WI38 (cell line): ENCODE measurements around the gene SUFU.

ENCODE experiments used
- H3K4me3 ChIP-seq: 2 replicates; pipeline ENCODE4 v1.5.1; 2011; ENCODE audit warnings: low read depth, mild to moderate bottlenecking, control low read depth, low read length
- CTCF ChIP-seq: IDR thresholded peaks from 2 replicates; pipeline ENCODE4 v1.5.1; 2012; ENCODE audit warnings: low read depth, mild to moderate bottlenecking, control low read depth, low read length

Gene SUFU

DNA sequence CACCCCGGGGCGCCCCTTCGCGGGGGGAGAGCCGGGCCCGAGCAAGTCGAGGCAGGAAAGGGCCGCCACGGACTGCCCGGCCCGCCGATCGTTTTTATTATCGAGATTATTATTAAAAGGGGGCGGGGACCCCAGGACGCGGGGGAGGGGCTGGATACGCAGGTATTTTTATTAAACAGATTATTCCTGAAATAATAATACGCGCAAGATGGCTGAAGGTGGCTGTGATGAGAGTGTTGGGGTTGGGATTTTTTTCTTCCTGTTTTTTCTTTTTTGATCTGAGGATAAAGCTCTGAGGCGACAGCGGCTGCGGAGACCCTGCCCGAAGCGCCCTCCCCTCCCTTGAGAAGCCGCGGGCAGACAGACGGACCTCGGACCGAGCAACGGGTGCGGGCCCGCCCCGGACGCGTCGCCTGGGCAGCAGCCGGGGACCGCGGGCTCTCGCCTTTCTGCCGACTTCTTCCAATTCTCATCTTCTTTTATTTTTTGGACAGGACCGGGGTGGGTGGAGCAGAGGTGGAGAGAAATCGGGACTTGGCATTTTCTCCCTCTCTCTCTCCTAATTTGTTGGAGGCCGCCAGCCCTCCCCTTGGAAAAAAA, 139.1 kb downstream of the SUFU start:
- TF ChIP-seq CTCF = no peak
- H3K4me3 ChIP-seq = peak overlapping the region; percentile 93

GRCh38 chr10:102643336-102644065, 139.7 kb downstream of the SUFU start:
- peak overlapping the region; percentile 93 for H3K4me3 ChIP-seq
- no peak for TF ChIP-seq CTCF

DNA sequence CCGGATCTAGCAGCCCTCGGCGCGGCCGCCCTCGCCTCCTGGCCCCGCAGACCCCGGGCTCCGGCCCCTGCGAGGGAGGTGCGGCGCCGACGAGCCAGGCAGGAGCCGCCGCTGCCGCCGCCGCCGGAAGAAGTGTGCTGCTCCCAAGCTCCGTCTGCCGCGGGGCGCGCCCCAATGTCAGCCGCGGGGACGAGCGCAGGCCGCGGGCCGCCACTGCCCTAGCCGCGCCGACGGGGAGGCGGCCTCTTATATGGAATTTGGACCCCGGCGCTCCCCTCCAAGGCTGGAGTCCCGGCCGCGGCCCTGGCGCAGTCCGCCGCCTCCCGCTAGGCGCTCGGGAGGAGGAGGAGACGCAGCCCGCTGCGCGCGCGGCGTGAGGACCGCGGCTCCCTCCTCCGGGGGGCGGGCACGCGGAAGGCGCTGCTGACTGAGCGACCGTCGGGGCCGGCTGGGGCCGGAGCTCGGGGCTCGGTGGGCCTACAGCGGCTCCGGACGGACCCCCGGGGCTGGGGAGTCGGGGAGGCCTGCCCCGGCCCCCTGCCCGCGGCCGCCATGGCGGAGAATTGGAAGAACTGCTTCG, 140.4 kb downstream of the SUFU start, which contains the start of gene TRIM8:
TRIM8 (plus strand) TSS at position 414 of the 580 bp plus-strand sequence; CDS start at position 553, 139 bp downstream.
- TF ChIP-seq CTCF = no peak
- peak within 1 kb of the TSS; percentile 93 for H3K4me3 ChIP-seq

GRCh38 chr10:102644646-102645387, 141.0 kb downstream of the SUFU start:
- TF ChIP-seq CTCF = peak; percentile 30
- H3K4me3 ChIP-seq = peak overlapping the region; percentile 93

DNA sequence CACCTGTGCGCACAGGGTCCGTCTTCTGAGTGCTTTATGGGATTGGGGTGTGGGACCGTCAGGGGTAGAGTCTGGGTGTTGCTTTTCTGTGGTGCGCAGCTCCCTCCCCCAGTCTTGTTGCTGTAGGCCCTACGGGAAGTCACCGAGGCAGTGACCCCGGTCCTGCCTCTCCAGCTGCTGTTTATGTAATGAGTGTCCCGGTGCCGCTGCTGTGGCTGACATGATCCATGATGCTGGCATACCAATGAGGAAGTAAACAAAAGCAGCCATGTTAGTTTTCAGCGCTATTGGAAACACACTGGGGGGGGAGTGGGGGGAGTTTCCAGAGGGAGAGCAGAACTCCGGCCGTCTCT, 141.6 kb downstream of the SUFU start:
- H3K4me3 ChIP-seq = peak overlapping the region; percentile 93
- TF ChIP-seq CTCF = no peak

DNA sequence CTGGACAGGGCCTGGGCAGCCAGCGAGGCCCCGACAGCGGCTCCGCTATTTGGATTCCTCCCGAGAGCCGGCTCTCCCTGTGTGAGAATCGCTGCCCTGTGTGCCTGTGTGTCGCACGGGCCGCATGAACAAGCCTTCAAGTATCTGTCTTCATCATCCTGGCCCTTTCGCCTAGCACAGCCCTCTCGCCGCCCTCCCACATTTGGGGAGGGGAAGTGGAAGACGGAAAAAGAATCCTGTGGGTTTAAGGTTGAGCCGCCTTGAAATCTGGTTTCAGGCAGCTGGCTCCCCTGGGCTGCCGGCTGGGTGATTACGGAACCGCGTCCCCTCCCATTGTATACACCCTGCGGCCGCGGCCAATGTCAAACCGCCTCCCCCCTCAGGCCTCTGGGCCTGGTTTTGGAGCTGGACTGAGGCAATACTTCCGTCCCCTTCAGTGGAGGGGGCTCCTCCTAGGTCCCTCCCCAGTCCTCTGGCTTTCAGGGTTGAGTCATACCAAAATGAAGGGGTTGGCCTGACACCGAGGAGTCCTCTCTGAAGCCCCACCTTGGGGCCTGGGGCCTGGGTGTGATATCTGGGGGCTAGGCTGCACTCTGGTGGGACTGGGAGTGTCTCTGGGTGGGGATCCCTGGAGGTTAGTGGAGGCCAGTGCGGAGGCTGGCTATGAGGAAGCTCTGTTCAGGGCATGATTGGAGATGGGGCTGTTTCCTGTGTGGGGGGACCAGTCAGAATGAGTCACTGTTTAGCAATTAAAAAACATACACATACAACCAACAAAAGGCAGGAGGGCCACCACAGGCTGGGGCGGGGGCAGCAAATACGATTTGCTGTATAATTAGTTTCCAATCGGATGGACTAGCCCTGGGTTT, 142.2 kb downstream of the SUFU start:
- peak overlapping the region; percentile 93 for H3K4me3 ChIP-seq
- no peak for TF ChIP-seq CTCF
